GM23338 (cell line): ENCODE data around the gene DYRK1A. TPM values are rescaled to one million over a fixed set of nuclear protein-coding genes. Genes with fewer than 3 reads are reported as not detected.

Source experiments
- ATAC-seq: fragments of 200-7000 bp; cut with Tn5 transposase; 3 replicates; pipeline ENCODE4 v1.9.1; 2020
- DNase-seq: peaks from one replicate; pipeline ENCODE4 v3.0.0-alpha.2; 2015; ENCODE audit warnings: low spot score
- H2AFZ ChIP-seq: fragments of 200-600 bp; sonication (generic); 2 replicates; pipeline ENCODE4 v1.8.0; 2016; ENCODE audit warnings: antibody characterized with exemption, mild to moderate bottlenecking, moderate library complexity
- H3F3A ChIP-seq: fragments of 200-600 bp; sonication (generic); replicated peaks from 2 replicates; pipeline ENCODE4 v1.8.0; 2017; ENCODE audit warnings: antibody characterized with exemption, mixed run types, low read depth
- H3K27ac ChIP-seq: fragments of 200-600 bp; sonication (generic); 2 replicates; pipeline ENCODE4 v1.6.1; 2016; ENCODE audit warnings: low read depth
- H3K27me3 ChIP-seq: fragments of 200-600 bp; sonication (generic); 2 replicates; pipeline ENCODE4 v1.8.0; 2016; ENCODE audit warnings: mild to moderate bottlenecking, mixed run types, moderate library complexity; ENCODE audit not compliant: insufficient read depth
- H3K36me3 ChIP-seq: fragments of 200-600 bp; sonication (generic); 2 replicates; pipeline ENCODE4 v1.8.0; 2016; ENCODE audit warnings: mild to moderate bottlenecking; ENCODE audit not compliant: insufficient read depth
- H3K4me1 ChIP-seq: fragments of 200-600 bp; sonication (generic); 2 replicates; pipeline ENCODE4 v1.8.0; 2016; ENCODE audit warnings: mild to moderate bottlenecking, moderate library complexity; ENCODE audit not compliant: insufficient read depth
- H3K4me2 ChIP-seq: fragments of 200-600 bp; sonication (generic); 2 replicates; pipeline ENCODE4 v1.7.1; 2017; ENCODE audit warnings: mixed run types
- H3K4me3 ChIP-seq: fragments of 200-600 bp; sonication (generic); 2 replicates; pipeline ENCODE4 v1.6.1; 2016; ENCODE audit warnings: mixed run types
- H3K79me2 ChIP-seq: fragments of 200-600 bp; sonication (generic); replicated peaks from 2 replicates; pipeline ENCODE4 v1.8.0; 2017; ENCODE audit warnings: mild to moderate bottlenecking; ENCODE audit not compliant: insufficient read depth
- H3K9me2 ChIP-seq: fragments of 200-600 bp; sonication (generic); 2 replicates; pipeline ENCODE4 v1.8.0; 2017; ENCODE audit not compliant: insufficient read depth
- H4K20me1 ChIP-seq: fragments of 200-600 bp; sonication (generic); replicated peaks from 2 replicates; pipeline ENCODE4 v1.8.0; 2017; ENCODE audit warnings: mild to moderate bottlenecking; ENCODE audit not compliant: insufficient read depth
- H3K27ac Mint-ChIP-seq: 2 replicates; pipeline ENCODE4 v1.8.0; 2020; ENCODE audit warnings: inconsistent platforms, mild to moderate bottlenecking, moderate library complexity, mixed read lengths
- H3K27me3 Mint-ChIP-seq: 3 replicates; pipeline ENCODE4 v1.8.0; 2022; ENCODE audit warnings: low read depth, mild to moderate bottlenecking, moderate library complexity, mixed read lengths, inconsistent platforms; ENCODE audit not compliant: insufficient read depth, poor library complexity
- H3K36me3 Mint-ChIP-seq: 3 replicates; pipeline ENCODE4 v1.8.0; 2021; ENCODE audit warnings: low read depth, mild to moderate bottlenecking, inconsistent platforms, moderate library complexity, mixed read lengths
- H3K4me1 Mint-ChIP-seq: 3 replicates; pipeline ENCODE4 v1.8.0; 2020; ENCODE audit warnings: mild to moderate bottlenecking, inconsistent platforms, mixed read lengths
- H3K4me3 Mint-ChIP-seq: 3 replicates; pipeline ENCODE4 v1.8.0; 2021; ENCODE audit warnings: moderate library complexity, mild to moderate bottlenecking, inconsistent platforms, mixed read lengths
- H3K9me3 Mint-ChIP-seq: 3 replicates; pipeline ENCODE4 v1.8.0; 2020; ENCODE audit warnings: moderate library complexity, mild to moderate bottlenecking, inconsistent platforms, mixed read lengths
- CREB1 ChIP-seq: fragments of 250-450 bp; sonication (Bioruptor Pico); IDR thresholded peaks from 2 replicates; pipeline ENCODE4 v1.5.0; 2020; ENCODE audit warnings: low read depth, mild to moderate bottlenecking, moderate library complexity
- ETS1 ChIP-seq: IDR thresholded peaks from 2 replicates; pipeline ENCODE4 v1.6.1; 2016; ENCODE audit warnings: antibody characterized with exemption
- EZH2 ChIP-seq: fragments of 200-600 bp; sonication (generic); IDR thresholded peaks from one replicate; pipeline ENCODE4 v1.8.0; 2017; ENCODE audit warnings: antibody characterized with exemption, mild to moderate bottlenecking, low read depth; ENCODE audit not compliant: unreplicated experiment
- EZH2phosphoT487 ChIP-seq: fragments of 200-600 bp; sonication (generic); IDR thresholded peaks from one replicate; pipeline ENCODE4 v1.8.1; 2018; ENCODE audit warnings: antibody characterized with exemption; ENCODE audit not compliant: unreplicated experiment
- JUNB ChIP-seq: IDR thresholded peaks from one replicate; pipeline ENCODE4 v1.6.1; 2016; ENCODE audit warnings: antibody characterized with exemption; ENCODE audit not compliant: unreplicated experiment
- NANOG ChIP-seq: IDR thresholded peaks from 2 replicates; pipeline ENCODE4 v1.6.1; 2016; ENCODE audit warnings: antibody characterized with exemption, borderline replicate concordance
- POLR2AphosphoS5 ChIP-seq: IDR thresholded peaks from 2 replicates; pipeline ENCODE4 v1.6.1; 2016; ENCODE audit warnings: antibody characterized with exemption, low read depth
- STAT1 ChIP-seq: IDR thresholded peaks from one replicate; pipeline ENCODE4 v1.6.1; 2016; ENCODE audit warnings: antibody characterized with exemption; ENCODE audit not compliant: unreplicated experiment
- ZNF114 ChIP-seq: fragments of 250-450 bp; sonication (Bioruptor Pico); IDR thresholded peaks from 2 replicates; pipeline ENCODE4 v1.5.0; 2020; ENCODE audit warnings: mild to moderate bottlenecking, moderate library complexity
- polyA plus RNA-seq: library from polyadenylated mRNA; unstranded; fragments of >200 nt; fragmentation: Nextera tagmentation; extraction: Ambion mirVana; gene quantifications from 2 replicates; pipeline ENCODE4 v1.2.1, GENCODE V29; 2016
- total RNA-seq: library from RNA; depleted of rRNA; stranded (reverse); fragments of >200 nt; shearing (Covaris generic); gene quantifications from 2 replicates; pipeline ENCODE4 v1.2.3, GENCODE V29; 2014
- TF ChIP-seq, protein P1 (sequence below), 2 experiments: fragments of 200-600 bp in 1 of 2; sonication (generic) in 1 of 2; conservative IDR thresholded peaks; 2 replicates each; pipeline versions ENCODE4 v1.5.1 to v1.6.1; 2016 to 2017; ENCODE audit warnings: antibody characterized with exemption in 2 of 2, low read depth in 2 of 2, mild to moderate bottlenecking in 2 of 2, moderate library complexity in 1 of 2
- TF ChIP-seq, protein P2 (sequence below): fragments of 250-450 bp; sonication (Bioruptor Pico); IDR thresholded peaks from 2 replicates; pipeline ENCODE4 v1.5.0; 2020; ENCODE audit warnings: mild to moderate bottlenecking, moderate library complexity

DYRK1A gene
- total and polyA plus RNA-seq, 2 experiments from 2014 or later = 10.3 to 84.7 TPM

GRCh38 chr21:37423103-37423502, 56.5 kb downstream of the DYRK1A start:
- TF ChIP-seq EZH2 = no peak
- TF ChIP-seq ETS1 = no peak
- no peak for TF ChIP-seq STAT1
- no peak for TF ChIP-seq POLR2AphosphoS5
- TF ChIP-seq NANOG = no peak
- TF ChIP-seq, protein P1, sequence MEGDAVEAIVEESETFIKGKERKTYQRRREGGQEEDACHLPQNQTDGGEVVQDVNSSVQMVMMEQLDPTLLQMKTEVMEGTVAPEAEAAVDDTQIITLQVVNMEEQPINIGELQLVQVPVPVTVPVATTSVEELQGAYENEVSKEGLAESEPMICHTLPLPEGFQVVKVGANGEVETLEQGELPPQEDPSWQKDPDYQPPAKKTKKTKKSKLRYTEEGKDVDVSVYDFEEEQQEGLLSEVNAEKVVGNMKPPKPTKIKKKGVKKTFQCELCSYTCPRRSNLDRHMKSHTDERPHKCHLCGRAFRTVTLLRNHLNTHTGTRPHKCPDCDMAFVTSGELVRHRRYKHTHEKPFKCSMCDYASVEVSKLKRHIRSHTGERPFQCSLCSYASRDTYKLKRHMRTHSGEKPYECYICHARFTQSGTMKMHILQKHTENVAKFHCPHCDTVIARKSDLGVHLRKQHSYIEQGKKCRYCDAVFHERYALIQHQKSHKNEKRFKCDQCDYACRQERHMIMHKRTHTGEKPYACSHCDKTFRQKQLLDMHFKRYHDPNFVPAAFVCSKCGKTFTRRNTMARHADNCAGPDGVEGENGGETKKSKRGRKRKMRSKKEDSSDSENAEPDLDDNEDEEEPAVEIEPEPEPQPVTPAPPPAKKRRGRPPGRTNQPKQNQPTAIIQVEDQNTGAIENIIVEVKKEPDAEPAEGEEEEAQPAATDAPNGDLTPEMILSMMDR (conservative IDR thresholded peaks at IDR 0.05; ENCODE audit: low read depth in 2 of 2) = no peak
- no peak for TF ChIP-seq ZNF114
- no peak for TF ChIP-seq EZH2phosphoT487
- TF ChIP-seq CREB1 (CRISPR knock-in tag) = no peak
- TF ChIP-seq JUNB = no peak
- Histone ChIP-seq H3K79me2 (peaks cover 98% of the 10 kb centered on the region), H3K9me2 (no peaks in the 10 kb centered on the region), H2AFZ (no peak overlapping the region), H3K4me3 (no peak overlapping the region), H4K20me1 (peaks cover 39% of the 10 kb centered on the region), H3K36me3 (no peaks in the 10 kb centered on the region), H3K4me2 (0 out of 2 replicates have a peak overlapping the region, but pooled peaks have one; percentile 2), H3K27ac (no peak overlapping the region), H3K4me1 (peaks cover 39% of the 10 kb centered on the region), H3F3A (no peaks in the 10 kb centered on the region), H3K27me3 (no peaks in the 10 kb centered on the region)
- H3K27ac Mint-ChIP-seq = 0 out of 2 replicates have a peak overlapping the region, but pooled peaks have one; percentile 2
- peak; percentile 64 for DNase-seq
- H3K27me3 Mint-ChIP-seq = peaks cover 2% of the 10 kb centered on the region
- H3K9me3 Mint-ChIP-seq = peaks cover 9% of the 10 kb centered on the region
- peaks cover 36% of the 10 kb centered on the region for H3K36me3 Mint-ChIP-seq
- no peak overlapping the region for H3K4me3 Mint-ChIP-seq
- ATAC-seq = peak; percentile 82
- peaks cover 48% of the 10 kb centered on the region for H3K4me1 Mint-ChIP-seq

GRCh38 chr21:37424396-37424795, 57.8 kb downstream of the DYRK1A start:
- H3K4me1 Mint-ChIP-seq = peaks cover 47% of the 10 kb centered on the region
- DNase-seq = no peak
- Histone ChIP-seq H3K36me3 (no peaks in the 10 kb centered on the region), H4K20me1 (peaks cover 30% of the 10 kb centered on the region), H3K4me3 (no peak overlapping the region), H3K27me3 (no peaks in the 10 kb centered on the region), H3K79me2 (peaks cover 98% of the 10 kb centered on the region), H3K27ac (no peak overlapping the region), H3F3A (no peaks in the 10 kb centered on the region), H2AFZ (no peak overlapping the region), H3K4me2 (no peak overlapping the region), H3K4me1 (peaks cover 35% of the 10 kb centered on the region), H3K9me2 (no peaks in the 10 kb centered on the region)
- H3K27ac Mint-ChIP-seq = no peak overlapping the region
- no peak for ATAC-seq
- peaks cover 2% of the 10 kb centered on the region for H3K27me3 Mint-ChIP-seq
- H3K36me3 Mint-ChIP-seq = peaks cover 42% of the 10 kb centered on the region
- H3K4me3 Mint-ChIP-seq = no peak overlapping the region
- peaks cover 9% of the 10 kb centered on the region for H3K9me3 Mint-ChIP-seq
- TF ChIP-seq ZNF114 (no peak), STAT1 (no peak), EZH2phosphoT487 (no peak), CREB1 (CRISPR knock-in tag) (no peak), NANOG (no peak)
- TF ChIP-seq, protein P2, sequence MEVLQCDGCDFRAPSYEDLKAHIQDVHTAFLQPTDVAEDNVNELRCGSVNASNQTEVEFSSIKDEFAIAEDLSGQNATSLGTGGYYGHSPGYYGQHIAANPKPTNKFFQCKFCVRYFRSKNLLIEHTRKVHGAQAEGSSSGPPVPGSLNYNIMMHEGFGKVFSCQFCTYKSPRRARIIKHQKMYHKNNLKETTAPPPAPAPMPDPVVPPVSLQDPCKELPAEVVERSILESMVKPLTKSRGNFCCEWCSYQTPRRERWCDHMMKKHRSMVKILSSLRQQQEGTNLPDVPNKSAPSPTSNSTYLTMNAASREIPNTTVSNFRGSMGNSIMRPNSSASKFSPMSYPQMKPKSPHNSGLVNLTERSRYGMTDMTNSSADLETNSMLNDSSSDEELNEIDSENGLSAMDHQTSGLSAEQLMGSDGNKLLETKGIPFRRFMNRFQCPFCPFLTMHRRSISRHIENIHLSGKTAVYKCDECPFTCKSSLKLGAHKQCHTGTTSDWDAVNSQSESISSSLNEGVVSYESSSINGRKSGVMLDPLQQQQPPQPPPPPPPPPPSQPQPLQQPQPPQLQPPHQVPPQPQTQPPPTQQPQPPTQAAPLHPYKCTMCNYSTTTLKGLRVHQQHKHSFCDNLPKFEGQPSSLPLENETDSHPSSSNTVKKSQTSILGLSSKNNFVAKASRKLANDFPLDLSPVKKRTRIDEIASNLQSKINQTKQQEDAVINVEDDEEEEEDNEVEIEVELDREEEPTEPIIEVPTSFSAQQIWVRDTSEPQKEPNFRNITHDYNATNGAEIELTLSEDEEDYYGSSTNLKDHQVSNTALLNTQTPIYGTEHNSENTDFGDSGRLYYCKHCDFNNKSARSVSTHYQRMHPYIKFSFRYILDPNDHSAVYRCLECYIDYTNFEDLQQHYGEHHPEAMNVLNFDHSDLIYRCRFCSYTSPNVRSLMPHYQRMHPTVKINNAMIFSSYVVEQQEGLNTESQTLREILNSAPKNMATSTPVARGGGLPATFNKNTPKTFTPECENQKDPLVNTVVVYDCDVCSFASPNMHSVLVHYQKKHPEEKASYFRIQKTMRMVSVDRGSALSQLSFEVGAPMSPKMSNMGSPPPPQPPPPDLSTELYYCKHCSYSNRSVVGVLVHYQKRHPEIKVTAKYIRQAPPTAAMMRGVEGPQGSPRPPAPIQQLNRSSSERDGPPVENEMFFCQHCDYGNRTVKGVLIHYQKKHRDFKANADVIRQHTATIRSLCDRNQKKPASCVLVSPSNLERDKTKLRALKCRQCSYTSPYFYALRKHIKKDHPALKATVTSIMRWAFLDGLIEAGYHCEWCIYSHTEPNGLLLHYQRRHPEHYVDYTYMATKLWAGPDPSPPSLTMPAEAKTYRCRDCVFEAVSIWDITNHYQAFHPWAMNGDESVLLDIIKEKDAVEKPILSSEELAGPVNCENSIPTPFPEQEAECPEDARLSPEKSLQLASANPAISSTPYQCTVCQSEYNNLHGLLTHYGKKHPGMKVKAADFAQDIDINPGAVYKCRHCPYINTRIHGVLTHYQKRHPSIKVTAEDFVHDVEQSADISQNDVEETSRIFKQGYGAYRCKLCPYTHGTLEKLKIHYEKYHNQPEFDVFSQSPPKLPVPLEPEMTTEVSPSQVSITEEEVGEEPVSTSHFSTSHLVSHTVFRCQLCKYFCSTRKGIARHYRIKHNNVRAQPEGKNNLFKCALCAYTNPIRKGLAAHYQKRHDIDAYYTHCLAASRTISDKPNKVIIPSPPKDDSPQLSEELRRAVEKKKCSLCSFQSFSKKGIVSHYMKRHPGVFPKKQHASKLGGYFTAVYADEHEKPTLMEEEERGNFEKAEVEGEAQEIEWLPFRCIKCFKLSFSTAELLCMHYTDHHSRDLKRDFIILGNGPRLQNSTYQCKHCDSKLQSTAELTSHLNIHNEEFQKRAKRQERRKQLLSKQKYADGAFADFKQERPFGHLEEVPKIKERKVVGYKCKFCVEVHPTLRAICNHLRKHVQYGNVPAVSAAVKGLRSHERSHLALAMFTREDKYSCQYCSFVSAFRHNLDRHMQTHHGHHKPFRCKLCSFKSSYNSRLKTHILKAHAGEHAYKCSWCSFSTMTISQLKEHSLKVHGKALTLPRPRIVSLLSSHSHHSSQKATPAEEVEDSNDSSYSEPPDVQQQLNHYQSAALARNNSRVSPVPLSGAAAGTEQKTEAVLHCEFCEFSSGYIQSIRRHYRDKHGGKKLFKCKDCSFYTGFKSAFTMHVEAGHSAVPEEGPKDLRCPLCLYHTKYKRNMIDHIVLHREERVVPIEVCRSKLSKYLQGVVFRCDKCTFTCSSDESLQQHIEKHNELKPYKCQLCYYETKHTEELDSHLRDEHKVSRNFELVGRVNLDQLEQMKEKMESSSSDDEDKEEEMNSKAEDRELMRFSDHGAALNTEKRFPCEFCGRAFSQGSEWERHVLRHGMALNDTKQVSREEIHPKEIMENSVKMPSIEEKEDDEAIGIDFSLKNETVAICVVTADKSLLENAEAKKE (CRISPR knock-in tag) = no peak
